ENCODE measurements around the gene ANKRD34C.
"Not testable (repeated sequence)": the region's sequence is repeated elsewhere in the genome, so short reads cannot be mapped to it uniquely, and the experiment has no call there.

DNA sequence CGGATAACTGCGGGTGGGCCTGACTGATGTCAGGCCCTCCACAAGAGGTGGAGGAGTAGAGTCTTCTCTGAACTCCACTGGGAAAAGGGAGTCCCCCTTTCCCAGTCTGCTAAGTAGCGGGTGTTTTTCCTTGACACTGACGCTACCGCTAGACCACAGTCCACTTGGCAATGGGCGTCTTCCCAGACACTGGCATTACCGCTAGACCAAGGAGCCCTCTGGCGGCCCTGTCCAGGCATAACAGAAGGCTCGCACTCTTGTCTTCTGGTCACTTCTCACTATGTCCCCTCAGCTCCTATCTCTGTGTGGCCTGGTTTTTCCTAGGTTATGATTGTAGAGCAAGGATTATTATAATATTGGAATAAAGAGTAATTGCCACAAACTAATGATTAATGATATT is 37.5 kb downstream of the ANKRD34C start:
- not testable (repeated sequence) for TF ChIP-seq EZH2phosphoT487 (IDR thresholded peaks at IDR 0.05; ENCODE audit: low read depth, severe bottlenecking, unreplicated experiment); EZH2 (IDR thresholded peaks at IDR 0.05; ENCODE audit: borderline replicate concordance)
- TF ChIP-seq, protein P1, sequence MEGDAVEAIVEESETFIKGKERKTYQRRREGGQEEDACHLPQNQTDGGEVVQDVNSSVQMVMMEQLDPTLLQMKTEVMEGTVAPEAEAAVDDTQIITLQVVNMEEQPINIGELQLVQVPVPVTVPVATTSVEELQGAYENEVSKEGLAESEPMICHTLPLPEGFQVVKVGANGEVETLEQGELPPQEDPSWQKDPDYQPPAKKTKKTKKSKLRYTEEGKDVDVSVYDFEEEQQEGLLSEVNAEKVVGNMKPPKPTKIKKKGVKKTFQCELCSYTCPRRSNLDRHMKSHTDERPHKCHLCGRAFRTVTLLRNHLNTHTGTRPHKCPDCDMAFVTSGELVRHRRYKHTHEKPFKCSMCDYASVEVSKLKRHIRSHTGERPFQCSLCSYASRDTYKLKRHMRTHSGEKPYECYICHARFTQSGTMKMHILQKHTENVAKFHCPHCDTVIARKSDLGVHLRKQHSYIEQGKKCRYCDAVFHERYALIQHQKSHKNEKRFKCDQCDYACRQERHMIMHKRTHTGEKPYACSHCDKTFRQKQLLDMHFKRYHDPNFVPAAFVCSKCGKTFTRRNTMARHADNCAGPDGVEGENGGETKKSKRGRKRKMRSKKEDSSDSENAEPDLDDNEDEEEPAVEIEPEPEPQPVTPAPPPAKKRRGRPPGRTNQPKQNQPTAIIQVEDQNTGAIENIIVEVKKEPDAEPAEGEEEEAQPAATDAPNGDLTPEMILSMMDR (IDR thresholded peaks at IDR 0.05; ENCODE audit: poor library complexity) = not testable (repeated sequence)
